ENCODE data around the gene RBM24. TPM values are rescaled to one million over a fixed set of nuclear protein-coding genes. Genes with fewer than 3 reads are reported as not detected.

The RBM24 gene
- total and polyA plus RNA-seq, 9 of the 15 experiments (the other 6 are each of a cell fraction or from before 2014, with no cell fraction given): not detected

- H3K27ac ChIP-seq (ENCODE audit: extremely low read depth, low read depth, low read length): no peak overlapping the region
- 0% methylated on average over 2 of the region's 2 CpGs for WGBS (ENCODE audit: insufficient coverage, low coverage, missing lambda C conversion rate)
- ATAC-seq: peak; percentile 41; the same call in 1 of the 3 replicates
- H2AFZ ChIP-seq (ENCODE audit: low read depth, low read length): no peak overlapping the region
- H3K9me1 ChIP-seq (ENCODE audit: control insufficient read depth, insufficient read depth, low read length): no peaks in the 10 kb centered on the region
- intact Hi-C loops (cut with micrococcal nuclease) (no loop called here), in situ Hi-C loops (cut with MboI) (no loop called here)
- H3K27me3 ChIP-seq (ENCODE audit: control insufficient read depth in 2 of 2, insufficient read depth in 2 of 2, low read length in 2 of 2): no peaks in the 10 kb centered on the region
- H4K20me1 ChIP-seq (replicated peaks; ENCODE audit: control insufficient read depth, insufficient read depth, low read length): no peaks in the 10 kb centered on the region
- TF ChIP-seq ZBTB9 (CRISPR knock-in tag; IDR thresholded peaks at IDR 0.05) (no peak), NFE2 (IDR thresholded peaks at IDR 0.05; ENCODE audit: low read depth) (0 out of 2 replicates have a peak, but pooled peaks have one; percentile 16), ZBTB8A (IDR thresholded peaks at IDR 0.05; ENCODE audit: partially characterized antibody) (no peak)
- H3K4me1 ChIP-seq (replicated peaks in 1 of 2; ENCODE audit: control insufficient read depth in 2 of 2, insufficient read depth in 2 of 2, low read length in 2 of 2): no peaks in the 10 kb centered on the region
- no TSS peak for BruUV-seq (replicated peaks)
- DNase-seq (ENCODE audit: extremely low read depth in 1 of 4, low spot score in 3 of 4): peak in 1 of 4 experiments; percentile 5
- H3K4me2 ChIP-seq (ENCODE audit: insufficient read depth, low read length): no peak overlapping the region
- FAIRE-seq: no peak
- no peak overlapping the region for H3K4me3 ChIP-seq
- ChIA-PET POLR2A (interaction anchor here (0.7 kb wide), 1 partner anchor 44 kb away, joined by 3 read pairs; no protein-coding TSS in a partner anchor), CTCF (ENCODE audit: low intra/inter-chr PET ratio) (no interaction called here)
- H3K79me2 ChIP-seq (ENCODE audit: control insufficient read depth, insufficient read depth, low read length): no peaks in the 10 kb centered on the region
- no peaks in the 10 kb centered on the region for H3K9me3 ChIP-seq (replicated peaks; ENCODE audit: control insufficient read depth, insufficient read depth, low read depth, low read length)
- no peaks in the 10 kb centered on the region for H3K36me3 ChIP-seq (ENCODE audit: control insufficient read depth, insufficient read depth, low read length)
- H3K9ac ChIP-seq (ENCODE audit: insufficient read depth in 1 of 2, low read depth in 2 of 2, low read length in 2 of 2): no peak overlapping the region
Observed at GRCh38 chr6:17233531-17233930, 47.6 kb upstream of the RBM24 start.

GRCh38 chr6:17237246-17237645, 43.9 kb upstream of the RBM24 start:
- intact Hi-C loops (cut with micrococcal nuclease): no loop called here
- in situ Hi-C loops (cut with MboI): no loop called here
- no peaks in the 10 kb centered on the region for H3K4me1 ChIP-seq (replicated peaks in 1 of 2; ENCODE audit: control insufficient read depth in 2 of 2, insufficient read depth in 2 of 2, low read length in 2 of 2)
- H3K4me3 ChIP-seq: no peak overlapping the region
- no peaks in the 10 kb centered on the region for H3K27me3 ChIP-seq (ENCODE audit: control insufficient read depth in 2 of 2, insufficient read depth in 2 of 2, low read length in 2 of 2)
- no peak for ATAC-seq
- no peak overlapping the region for H3K4me2 ChIP-seq (ENCODE audit: insufficient read depth, low read length)
- H3K36me3 ChIP-seq (ENCODE audit: control insufficient read depth, insufficient read depth, low read length): no peaks in the 10 kb centered on the region
- POLR2A ChIA-PET: no interaction called here
- CTCF ChIA-PET (ENCODE audit: low intra/inter-chr PET ratio): no interaction called here
- no peak for FAIRE-seq
- H3K9me1 ChIP-seq (ENCODE audit: control insufficient read depth, insufficient read depth, low read length): no peaks in the 10 kb centered on the region
- no peaks in the 10 kb centered on the region for H4K20me1 ChIP-seq (replicated peaks; ENCODE audit: control insufficient read depth, insufficient read depth, low read length)
- no peaks in the 10 kb centered on the region for H3K79me2 ChIP-seq (ENCODE audit: control insufficient read depth, insufficient read depth, low read length)
- no peak overlapping the region for H2AFZ ChIP-seq (ENCODE audit: low read depth, low read length)
- no peaks in the 10 kb centered on the region for H3K9me3 ChIP-seq (replicated peaks; ENCODE audit: control insufficient read depth, insufficient read depth, low read depth, low read length)
- no peak overlapping the region for H3K9ac ChIP-seq (ENCODE audit: insufficient read depth in 1 of 2, low read depth in 2 of 2, low read length in 2 of 2)
- WGBS (ENCODE audit: insufficient coverage, low coverage, missing lambda C conversion rate): 2% methylated on average over 2 of the region's 2 CpGs
- no peak overlapping the region for H3K27ac ChIP-seq (ENCODE audit: extremely low read depth, low read depth, low read length)
- BruUV-seq (replicated peaks): no TSS peak
- no peak for DNase-seq (ENCODE audit: extremely low read depth in 1 of 4, low spot score in 3 of 4)
- TF ChIP-seq BRD4 (IDR thresholded peaks at IDR 0.05): no peak
- TF ChIP-seq SREBF2 (CRISPR knock-in tag; IDR thresholded peaks at IDR 0.05): no peak
- no peak for TF ChIP-seq ARID3B (CRISPR knock-in tag; IDR thresholded peaks at IDR 0.05; ENCODE audit: borderline replicate concordance)
- no peak for TF ChIP-seq UBTF (IDR thresholded peaks at IDR 0.05; ENCODE audit: borderline replicate concordance in 1 of 2, low read depth in 2 of 2, low read length in 2 of 2)
- TF ChIP-seq EZH2 (IDR thresholded peaks at IDR 0.05; ENCODE audit: borderline replicate concordance, low read depth, low read length): no peak
- TF ChIP-seq DPF2 (IDR thresholded peaks at IDR 0.05): no peak
- TF ChIP-seq ZFX (CRISPR knock-in tag; IDR thresholded peaks at IDR 0.05): no peak
- no peak for TF ChIP-seq MAX (CRISPR knock-in tag; IDR thresholded peaks at IDR 0.05)
